Islet precursor cell (in vitro differentiated cells): ENCODE measurements around the gene HDLBP.

Experiments used
- DNase-seq: peaks from one replicate; pipeline ENCODE4 v3.0.0-alpha.2; 2018

HDLBP gene

GRCh38 chr2:241315093-241315878 is at the start of gene HDLBP:
Gene HDLBP (minus strand): TSS chr2:241315672. CDS start chr2:241266869, 48,803 bp downstream.
- peak; percentile 100 for DNase-seq

- no peak for DNase-seq
Measured at GRCh38 chr2:241364781-241365180, 49.3 kb upstream of the HDLBP start.

- DNase-seq, result no peak
Measured at GRCh38 chr2:241363426-241363825, 48.0 kb upstream of the HDLBP start.

- DNase-seq, result no peak
Measured at GRCh38 chr2:241359481-241360045, 44.1 kb upstream of the HDLBP start.

GRCh38 chr2:241358470-241358869 is 43.0 kb upstream of the HDLBP start:
- no peak for DNase-seq

GRCh38 chr2:241357531-241357930 is 42.1 kb upstream of the HDLBP start:
- no peak for DNase-seq

- DNase-seq, result no peak
Measured at GRCh38 chr2:241356871-241357260, 41.4 kb upstream of the HDLBP start.

GRCh38 chr2:241355983-241356870 is 40.8 kb upstream of the HDLBP start, which contains the start of gene FARP2:
Gene FARP2 (plus strand): TSS chr2:241356285. CDS start chr2:241373108, 16,823 bp downstream.
- DNase-seq, result peak; percentile 100

- peak; percentile 90 for DNase-seq
Measured at GRCh38 chr2:241354668-241355658, 39.5 kb upstream of the HDLBP start.

GRCh38 chr2:241352227-241352626 is 36.8 kb upstream of the HDLBP start:
- no peak for DNase-seq

GRCh38 chr2:241351640-241352031 is 36.2 kb upstream of the HDLBP start:
- DNase-seq, result no peak

GRCh38 chr2:241350878-241351639 is 35.6 kb upstream of the HDLBP start:
- no peak for DNase-seq

- DNase-seq, result no peak
Measured at GRCh38 chr2:241350530-241350877, 35.0 kb upstream of the HDLBP start.

- no peak for DNase-seq
Measured at GRCh38 chr2:241349941-241350340, 34.5 kb upstream of the HDLBP start.

- no peak for DNase-seq
Measured at GRCh38 chr2:241344925-241345651, 29.6 kb upstream of the HDLBP start.

GRCh38 chr2:241340631-241341163 is 25.2 kb upstream of the HDLBP start:
- DNase-seq, result no peak

GRCh38 chr2:241339839-241340630 is 24.6 kb upstream of the HDLBP start:
- no peak for DNase-seq

GRCh38 chr2:241334813-241335212 is 19.3 kb upstream of the HDLBP start:
- no peak for DNase-seq

GRCh38 chr2:241330616-241330981 is 15.1 kb upstream of the HDLBP start:
- DNase-seq, result no peak
